Thoracic aorta (tissue), 2 donors: ENCODE data around the gene ARID1A. TPM values are rescaled to one million over a fixed set of nuclear protein-coding genes. Genes with fewer than 3 reads are reported as not detected.

Experiments
- ATAC-seq: fragments of 150-250 bp; one replicate; pipeline ENCODE4 v1.8.0; 2017; ENCODE audit warnings: low read depth; ENCODE audit not compliant: insufficient number of reproducible peaks, low FRiP score
- DNase-seq: peaks from one replicate; pipeline ENCODE4 v3.0.0-alpha.2; 2020; ENCODE audit warnings: low spot score
- H3K27ac ChIP-seq, 2 donors: fragments of 200-600 bp; sonication (generic); 1 replicate in 1 of 2; 2 replicates in 1 of 2; pipeline ENCODE4 v1.5.1; 2016; ENCODE audit warnings: mild to moderate bottlenecking in 2 of 2, moderate library complexity in 2 of 2
- H3K27me3 ChIP-seq: fragments of 200-600 bp; sonication (generic); replicated peaks from 2 replicates; pipeline ENCODE4 v1.6.0; 2016; ENCODE audit warnings: mild to moderate bottlenecking; ENCODE audit not compliant: insufficient read depth
- H3K36me3 ChIP-seq: fragments of 200-600 bp; sonication (generic); one replicate; pipeline ENCODE4 v1.5.1; 2016
- H3K4me1 ChIP-seq, 2 donors: fragments of 200-600 bp; sonication (generic); 1 replicate in 1 of 2; 2 replicates in 1 of 2; pipeline versions ENCODE4 v1.5.1 to v1.6.0; 2016; ENCODE audit warnings: low read depth in 2 of 2, mild to moderate bottlenecking in 1 of 2; ENCODE audit not compliant: control insufficient read depth in 1 of 2
- H3K4me3 ChIP-seq: fragments of 200-600 bp; sonication (generic); 2 replicates; pipeline ENCODE4 v1.5.1; 2016; ENCODE audit warnings: mild to moderate bottlenecking
- H3K9me3 ChIP-seq: fragments of 200-600 bp; sonication (generic); 2 replicates; pipeline ENCODE4 v1.5.1; 2016
- total RNA-seq, 2 donors: library from RNA; depleted of rRNA; stranded (reverse); fragments of >200 nt; gene quantifications; one replicate each; pipeline versions ENCODE4 v1.1.0 to v1.2.3, GENCODE V29; 2016
- TF ChIP-seq, protein P1 (sequence below): fragments of 200-600 bp; sonication (generic); IDR thresholded peaks from one replicate; pipeline ENCODE4 v1.5.1; 2019; ENCODE audit warnings: antibody characterized with exemption

Gene ARID1A
- total RNA-seq, 2 donors from 2014 or later = 53.6 to 69.2 TPM

DNA sequence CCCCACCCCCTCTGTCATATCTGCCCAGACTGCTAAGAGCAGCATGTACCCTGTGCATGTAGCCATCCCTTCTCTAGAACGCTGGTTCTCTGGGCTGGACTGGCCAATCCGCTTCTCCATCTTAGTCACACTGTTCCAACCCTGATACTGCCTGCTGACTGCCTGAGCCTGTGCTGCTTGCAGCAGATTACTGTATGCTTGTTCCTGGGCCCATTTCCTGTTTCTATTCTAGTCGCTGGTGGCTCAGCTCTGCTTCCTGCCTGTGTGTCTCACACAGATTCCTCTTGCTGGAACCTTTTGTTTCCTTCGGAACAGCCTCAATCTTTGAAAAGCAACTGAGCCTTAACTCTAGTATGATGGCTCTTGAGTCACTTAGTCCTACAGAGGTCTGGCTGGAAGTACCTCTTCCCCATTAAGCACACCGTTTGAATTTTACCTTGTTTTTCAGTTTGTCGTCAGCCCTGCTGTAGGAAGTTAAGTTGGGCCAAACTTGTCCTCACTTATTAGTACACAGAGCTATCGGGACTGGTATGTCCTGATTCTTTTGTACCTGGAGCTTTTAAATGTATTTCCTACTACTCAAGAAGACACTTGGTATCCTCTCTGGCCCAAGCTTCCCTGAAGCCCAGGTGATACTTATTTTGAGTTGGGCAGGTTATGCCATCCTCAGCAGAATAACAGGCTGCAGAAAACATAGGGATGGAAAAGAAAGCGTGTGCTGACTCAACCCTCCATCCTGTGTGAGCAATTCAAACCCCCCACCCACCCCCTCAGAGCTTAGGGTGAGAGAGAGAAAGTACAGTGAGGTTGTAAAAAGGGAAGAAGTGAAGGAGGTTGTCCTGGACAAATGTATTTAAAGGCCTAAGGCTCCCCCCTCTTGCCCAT, 48.5 kb downstream of the ARID1A start:
- Histone ChIP-seq H3K4me3 (peak overlapping the region; percentile 46), H3K27me3 (no peaks in the 10 kb centered on the region), H3K27ac (peak overlapping the region; percentile 69 to 90), H3K9me3 (no peaks in the 10 kb centered on the region), H3K36me3 (peaks cover 4% of the 10 kb centered on the region), H3K4me1 (peaks cover 46 to 60% of the 10 kb centered on the region in 2 donors)
- ATAC-seq = peak; percentile 99
- DNase-seq = peak; percentile 68
- TF ChIP-seq, protein P1, sequence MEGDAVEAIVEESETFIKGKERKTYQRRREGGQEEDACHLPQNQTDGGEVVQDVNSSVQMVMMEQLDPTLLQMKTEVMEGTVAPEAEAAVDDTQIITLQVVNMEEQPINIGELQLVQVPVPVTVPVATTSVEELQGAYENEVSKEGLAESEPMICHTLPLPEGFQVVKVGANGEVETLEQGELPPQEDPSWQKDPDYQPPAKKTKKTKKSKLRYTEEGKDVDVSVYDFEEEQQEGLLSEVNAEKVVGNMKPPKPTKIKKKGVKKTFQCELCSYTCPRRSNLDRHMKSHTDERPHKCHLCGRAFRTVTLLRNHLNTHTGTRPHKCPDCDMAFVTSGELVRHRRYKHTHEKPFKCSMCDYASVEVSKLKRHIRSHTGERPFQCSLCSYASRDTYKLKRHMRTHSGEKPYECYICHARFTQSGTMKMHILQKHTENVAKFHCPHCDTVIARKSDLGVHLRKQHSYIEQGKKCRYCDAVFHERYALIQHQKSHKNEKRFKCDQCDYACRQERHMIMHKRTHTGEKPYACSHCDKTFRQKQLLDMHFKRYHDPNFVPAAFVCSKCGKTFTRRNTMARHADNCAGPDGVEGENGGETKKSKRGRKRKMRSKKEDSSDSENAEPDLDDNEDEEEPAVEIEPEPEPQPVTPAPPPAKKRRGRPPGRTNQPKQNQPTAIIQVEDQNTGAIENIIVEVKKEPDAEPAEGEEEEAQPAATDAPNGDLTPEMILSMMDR = no peak

DNA sequence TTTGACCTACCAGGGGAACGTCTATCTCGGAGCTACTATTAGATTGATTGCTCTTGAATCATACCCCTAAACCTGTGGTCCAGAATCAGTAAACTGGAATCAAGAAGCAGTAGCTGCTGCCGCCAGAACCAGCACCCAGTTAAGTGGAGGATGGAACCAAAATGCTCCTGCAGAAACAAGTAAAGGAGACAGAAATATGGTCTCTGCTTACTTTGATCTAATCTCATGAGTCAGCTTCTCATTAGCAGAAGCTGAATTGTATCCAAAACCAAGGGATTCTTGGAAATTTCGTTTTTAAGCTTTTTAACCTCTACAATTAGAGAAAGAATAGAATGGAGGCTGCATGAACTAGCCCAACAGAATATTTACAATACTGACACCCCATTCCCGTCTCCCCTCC, 49.4 kb downstream of the ARID1A start:
- Histone ChIP-seq H3K36me3 (peaks cover 4% of the 10 kb centered on the region), H3K4me3 (no peak overlapping the region), H3K9me3 (no peaks in the 10 kb centered on the region), H3K27ac (peak overlapping the region; percentile 69 to 90), H3K27me3 (no peaks in the 10 kb centered on the region), H3K4me1 (peaks cover 52 to 67% of the 10 kb centered on the region in 2 donors)
- DNase-seq (no peak), ATAC-seq (no peak)
- TF ChIP-seq, protein P1 = no peak

DNA sequence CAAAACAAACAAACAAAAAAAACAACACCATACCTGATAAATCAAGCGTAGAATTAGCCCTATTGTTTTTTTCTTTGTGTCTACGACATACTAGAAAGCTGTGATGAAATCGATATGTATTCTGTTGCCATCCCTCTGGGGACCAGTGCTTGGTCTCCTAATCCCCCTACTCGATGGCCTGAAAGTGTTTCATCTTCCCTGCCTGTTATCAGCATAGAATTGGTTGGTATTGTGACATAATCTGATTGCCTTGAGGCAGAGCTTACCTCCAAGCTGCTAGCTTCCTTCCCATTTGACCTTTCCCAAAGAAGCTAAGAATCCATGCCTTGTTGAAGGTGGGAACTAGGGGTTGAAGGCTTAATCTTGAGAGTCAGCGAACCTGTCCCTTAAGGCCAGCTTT, 51.2 kb downstream of the ARID1A start:
- Histone ChIP-seq H3K27ac (peak overlapping the region; percentile 56 to 90), H3K4me3 (no peak overlapping the region), H3K36me3 (peaks cover 4% of the 10 kb centered on the region), H3K27me3 (no peaks in the 10 kb centered on the region), H3K9me3 (no peaks in the 10 kb centered on the region), H3K4me1 (peaks cover 54 to 81% of the 10 kb centered on the region in 2 donors)
- DNase-seq = no peak
- no peak for ATAC-seq
- TF ChIP-seq, protein P1 = no peak

DNA sequence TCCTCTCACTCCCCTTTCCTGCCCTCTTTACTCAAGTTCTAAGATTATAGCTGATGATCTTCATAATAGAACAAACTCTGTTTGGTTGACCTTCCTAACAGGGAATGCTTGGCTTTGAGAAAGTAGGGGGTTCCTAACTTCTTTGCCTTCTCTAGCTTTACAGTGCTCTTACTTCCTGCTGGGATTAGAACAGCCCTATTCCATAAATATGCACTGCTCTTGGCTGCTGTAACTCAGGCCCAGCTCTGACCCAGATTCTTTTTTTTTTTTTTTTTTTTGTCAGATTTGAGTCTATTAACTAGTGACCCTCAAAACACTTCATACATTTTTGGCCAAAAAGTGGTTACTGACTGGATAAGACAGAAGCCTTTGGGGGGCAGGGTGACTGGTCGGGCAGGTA, 52.5 kb downstream of the ARID1A start:
- Histone ChIP-seq H3K36me3 (peaks cover 4% of the 10 kb centered on the region), H3K27me3 (no peaks in the 10 kb centered on the region), H3K9me3 (no peaks in the 10 kb centered on the region), H3K4me1 (peaks cover 51 to 90% of the 10 kb centered on the region in 2 donors), H3K27ac (peak overlapping the region; percentile 56 to 62), H3K4me3 (no peak overlapping the region)
- TF ChIP-seq, protein P1 = no peak
- DNase-seq (no peak), ATAC-seq (no peak)

DNA sequence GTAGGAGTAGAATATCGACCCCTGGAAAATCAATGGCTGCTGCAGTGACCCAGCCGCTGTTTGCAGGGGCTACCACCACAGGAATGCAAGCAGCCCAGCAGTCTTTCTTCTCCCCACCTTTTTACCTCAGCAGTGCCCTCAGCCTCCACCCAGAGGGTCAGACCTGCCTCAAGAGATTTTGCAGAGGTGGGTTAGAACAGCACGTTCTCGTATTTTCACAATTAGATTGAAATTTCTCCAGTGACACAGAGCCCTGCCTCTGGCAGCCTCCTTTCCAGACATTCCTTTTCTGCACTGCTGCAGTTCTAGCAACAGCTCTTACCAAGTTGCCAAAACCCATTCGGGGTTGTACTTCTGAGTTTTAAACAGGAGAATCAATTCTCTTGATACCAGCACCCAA, 53.6 kb downstream of the ARID1A start:
- H3K27me3 ChIP-seq = no peaks in the 10 kb centered on the region
- TF ChIP-seq, protein P1 = no peak
- ATAC-seq (peak; percentile 28), DNase-seq (no peak)
- H3K9me3 ChIP-seq = no peaks in the 10 kb centered on the region
- H3K27ac ChIP-seq = peak overlapping the region; percentile 30 to 62
- peaks cover 48 to 86% of the 10 kb centered on the region in 2 donors for H3K4me1 ChIP-seq
- no peak overlapping the region for H3K4me3 ChIP-seq
- H3K36me3 ChIP-seq = peaks cover 4% of the 10 kb centered on the region
